Amniotic stem cell (primary cell): ENCODE results near the gene ACTR1A.
"Not testable (repeated sequence)": the region's sequence is repeated elsewhere in the genome, so short reads cannot be mapped to it uniquely, and the experiment has no call there.

ENCODE experiments used
- DNase-seq: peaks from one replicate; lab custom pipeline; 2025; lab: John Stamatoyannopoulos, UW

The ACTR1A gene

GRCh38 chr10:102502337-102503151 is at the start of gene ACTR1A:
ACTR1A (minus strand) TSS chr10:102502712; CDS start chr10:102502647, 65 bp downstream.
- peak; percentile 98 for DNase-seq

- DNase-seq, result no peak
Observed at GRCh38 chr10:102550636-102551210, 48.2 kb upstream of the ACTR1A start.

GRCh38 chr10:102549549-102549948 is 47.0 kb upstream of the ACTR1A start:
- DNase-seq, result no peak

- DNase-seq, result peak; percentile 12
Observed at GRCh38 chr10:102546606-102547320, 44.3 kb upstream of the ACTR1A start.

- DNase-seq, result no peak
Observed at GRCh38 chr10:102545997-102546396, 43.5 kb upstream of the ACTR1A start.

GRCh38 chr10:102545265-102545871 is 42.9 kb upstream of the ACTR1A start:
- no peak for DNase-seq

- DNase-seq, result peak; percentile 17
Observed at GRCh38 chr10:102542800-102543418, 40.4 kb upstream of the ACTR1A start.

GRCh38 chr10:102540023-102540422 is 37.5 kb upstream of the ACTR1A start:
- DNase-seq, result no peak

- no peak for DNase-seq
Observed at GRCh38 chr10:102538811-102539210, 36.3 kb upstream of the ACTR1A start.

GRCh38 chr10:102537948-102538347 is 35.4 kb upstream of the ACTR1A start:
- DNase-seq, result no peak

- DNase-seq, result no peak
Observed at GRCh38 chr10:102537367-102537766, 34.9 kb upstream of the ACTR1A start.

- DNase-seq, result no peak
Observed at GRCh38 chr10:102535481-102536147, 33.1 kb upstream of the ACTR1A start.

- DNase-seq, result not testable (repeated sequence)
Observed at GRCh38 chr10:102534966-102535365, 32.5 kb upstream of the ACTR1A start.

GRCh38 chr10:102534333-102534732 is 31.8 kb upstream of the ACTR1A start:
- DNase-seq, result no peak

- DNase-seq, result no peak
Observed at GRCh38 chr10:102527546-102527945, 25.0 kb upstream of the ACTR1A start.

- no peak for DNase-seq
Observed at GRCh38 chr10:102524746-102525145, 22.2 kb upstream of the ACTR1A start.

GRCh38 chr10:102523250-102524029 is 20.9 kb upstream of the ACTR1A start:
- no peak for DNase-seq

- DNase-seq, result no peak
Observed at GRCh38 chr10:102522874-102523249, 20.4 kb upstream of the ACTR1A start.

- no peak for DNase-seq
Observed at GRCh38 chr10:102519246-102519825, 16.8 kb upstream of the ACTR1A start.

- DNase-seq, result no peak
Observed at GRCh38 chr10:102517553-102517952, 15.0 kb upstream of the ACTR1A start.
